Mesothelial cell of epicardium (in vitro differentiated cells): Measurements from ENCODE around the gene SPOCK1. TPM values are rescaled to one million over a fixed set of nuclear protein-coding genes. Genes with fewer than 3 reads are reported as not detected.

ENCODE experiments used
- DNase-seq, 2 experiments: peaks; one replicate each; pipeline ENCODE4 v3.0.0; 2021; ENCODE audit warnings: low spot score in 2 of 2; ENCODE audit not compliant: unreplicated experiment in 2 of 2
- H3K27ac Mint-ChIP-seq: 2 replicates; pipeline ENCODE4 v1.8.0; 2021; ENCODE audit warnings: mixed read lengths
- H3K27me3 Mint-ChIP-seq: 2 replicates; pipeline ENCODE4 v1.8.0; 2021; ENCODE audit warnings: low read depth, mixed read lengths
- H3K36me3 Mint-ChIP-seq: 2 replicates; pipeline ENCODE4 v1.8.0; 2021; ENCODE audit warnings: mixed read lengths
- H3K4me1 Mint-ChIP-seq: 2 replicates; pipeline ENCODE4 v1.8.0; 2021; ENCODE audit warnings: mixed read lengths
- H3K4me3 Mint-ChIP-seq: 2 replicates; pipeline ENCODE4 v1.8.0; 2021; ENCODE audit warnings: mild to moderate bottlenecking, moderate library complexity, mixed read lengths
- H3K9me3 Mint-ChIP-seq: 2 replicates; pipeline ENCODE4 v1.8.0; 2021; ENCODE audit warnings: mixed read lengths
- CTCF ChIP-seq: fragments of 200-600 bp; sonication (generic); IDR thresholded peaks from one replicate; pipeline ENCODE4 v1.5.0; 2021; ENCODE audit warnings: antibody characterized with exemption; ENCODE audit not compliant: unreplicated experiment
- total RNA-seq: library from RNA; stranded (reverse); gene quantifications from 3 replicates; pipeline ENCODE4 v1.2.1, GENCODE V29; 2021

The SPOCK1 gene
- total RNA-seq, 1 donor from 2014 or later, result 6.6 TPM

- Mint-ChIP-seq H3K4me1 (no peaks in the 10 kb centered on the region), H3K36me3 (no peaks in the 10 kb centered on the region), H3K9me3 (no peaks in the 10 kb centered on the region), H3K4me3 (no peak overlapping the region), H3K27ac (no peak overlapping the region), H3K27me3 (peaks cover 42% of the 10 kb centered on the region)
- no peak for DNase-seq
- TF ChIP-seq CTCF, result no peak
Observed at GRCh38 chr5:137450759-137451158, 48.4 kb downstream of the SPOCK1 start.

GRCh38 chr5:137448868-137449267 lies 50.3 kb downstream of the SPOCK1 start:
- Mint-ChIP-seq H3K4me3 (no peak overlapping the region), H3K27me3 (peaks cover 57% of the 10 kb centered on the region), H3K9me3 (no peaks in the 10 kb centered on the region), H3K4me1 (no peaks in the 10 kb centered on the region), H3K36me3 (no peaks in the 10 kb centered on the region), H3K27ac (no peak overlapping the region)
- TF ChIP-seq CTCF, result no peak
- no peak for DNase-seq

GRCh38 chr5:137446615-137447014 lies 52.5 kb downstream of the SPOCK1 start:
- H3K27me3 Mint-ChIP-seq, result peaks cover 74% of the 10 kb centered on the region
- no peak for TF ChIP-seq CTCF
- no peaks in the 10 kb centered on the region for H3K4me1 Mint-ChIP-seq
- H3K36me3 Mint-ChIP-seq, result no peaks in the 10 kb centered on the region
- no peak overlapping the region for H3K4me3 Mint-ChIP-seq
- no peak overlapping the region for H3K27ac Mint-ChIP-seq
- no peaks in the 10 kb centered on the region for H3K9me3 Mint-ChIP-seq
- no peak for DNase-seq

GRCh38 chr5:137446151-137446550 lies 53.0 kb downstream of the SPOCK1 start:
- DNase-seq, result no peak
- Mint-ChIP-seq H3K4me3 (no peak overlapping the region), H3K9me3 (no peaks in the 10 kb centered on the region), H3K4me1 (no peaks in the 10 kb centered on the region), H3K27ac (no peak overlapping the region), H3K27me3 (peaks cover 74% of the 10 kb centered on the region), H3K36me3 (no peaks in the 10 kb centered on the region)
- no peak for TF ChIP-seq CTCF

GRCh38 chr5:137442660-137443059 lies 56.5 kb downstream of the SPOCK1 start:
- no peak for TF ChIP-seq CTCF
- no peaks in the 10 kb centered on the region for H3K9me3 Mint-ChIP-seq
- H3K36me3 Mint-ChIP-seq, result no peaks in the 10 kb centered on the region
- no peaks in the 10 kb centered on the region for H3K4me1 Mint-ChIP-seq
- peaks cover 89% of the 10 kb centered on the region for H3K27me3 Mint-ChIP-seq
- H3K27ac Mint-ChIP-seq, result no peak overlapping the region
- H3K4me3 Mint-ChIP-seq, result no peak overlapping the region
- DNase-seq, result no peak

- Mint-ChIP-seq H3K27ac (no peak overlapping the region), H3K4me3 (no peak overlapping the region), H3K4me1 (no peaks in the 10 kb centered on the region), H3K27me3 (peaks cover 87% of the 10 kb centered on the region), H3K36me3 (no peaks in the 10 kb centered on the region), H3K9me3 (no peaks in the 10 kb centered on the region)
- no peak for DNase-seq
- no peak for TF ChIP-seq CTCF
Observed at GRCh38 chr5:137441476-137441875, 57.6 kb downstream of the SPOCK1 start.
